Measurements from ENCODE around the gene C1R. TPM values are rescaled to one million over a fixed set of nuclear protein-coding genes. Genes with fewer than 3 reads are reported as not detected.
A peak's percentile ranks its signal among the peaks of the same experiment; 100 is the strongest.

The C1R gene
- total and polyA plus RNA-seq, 5 donors from 2014 or later: 1.4 to 4.6 (median 2.2) TPM

- ATAC-seq (ENCODE audit: low read depth in 2 of 2): no peak
- DNase-seq: no peak
- H3K27ac Mint-ChIP-seq: peak overlapping the region in 1 of 3 donors; percentile 36
- Histone ChIP-seq H3K27ac (ENCODE audit: insufficient read depth, low read length, poor library complexity, severe bottlenecking) (no peak overlapping the region), H3K4me1 (ENCODE audit: control insufficient read depth, insufficient read depth, low read length, poor library complexity, severe bottlenecking) (no peaks in the 10 kb centered on the region), H3K27me3 (ENCODE audit: control insufficient read depth, insufficient read depth, low read length) (no peaks in the 10 kb centered on the region), H3K9me3 (ENCODE audit: control insufficient read depth in 2 of 2, low read length in 2 of 2) (peaks cover 7 to 10% of the 10 kb centered on the region in 2 experiments), H3K36me3 (ENCODE audit: control insufficient read depth, insufficient read depth, low read length) (peaks cover 32% of the 10 kb centered on the region), H3K4me3 (ENCODE audit: low read depth, low read length) (no peak overlapping the region)
- peaks cover 0 to 12% (median 2%) of the 10 kb centered on the region in 7 donors for H3K9me3 Mint-ChIP-seq
- H3K4me3 Mint-ChIP-seq: no peak overlapping the region
- peaks cover 32% of the 10 kb centered on the region for H3K36me3 Mint-ChIP-seq
- H3K27me3 Mint-ChIP-seq: no peaks in the 10 kb centered on the region
- H3K4me1 Mint-ChIP-seq: peaks cover 31 to 51% (median 33%) of the 10 kb centered on the region in 4 donors
Measured at GRCh38 chr12:7101694-7102131, 9.5 kb upstream of the C1R start.

GRCh38 chr12:7101047-7101693 is 8.9 kb upstream of the C1R start:
- H3K9me3 Mint-ChIP-seq: peaks cover 0 to 7% (median 2%) of the 10 kb centered on the region in 7 donors
- peaks cover 30% of the 10 kb centered on the region for H3K36me3 Mint-ChIP-seq
- H3K27me3 Mint-ChIP-seq: no peaks in the 10 kb centered on the region
- peaks cover 3 to 7% of the 10 kb centered on the region in 2 experiments for H3K9me3 ChIP-seq (ENCODE audit: control insufficient read depth in 2 of 2, low read length in 2 of 2)
- ATAC-seq (ENCODE audit: low read depth in 2 of 2) (no peak), DNase-seq (no peak)
- no peak overlapping the region for H3K4me3 ChIP-seq (ENCODE audit: low read depth, low read length)
- no peaks in the 10 kb centered on the region for H3K4me1 ChIP-seq (ENCODE audit: control insufficient read depth, insufficient read depth, low read length, poor library complexity, severe bottlenecking)
- no peak overlapping the region for H3K27ac Mint-ChIP-seq
- H3K4me3 Mint-ChIP-seq: no peak overlapping the region
- peaks cover 25 to 45% (median 27%) of the 10 kb centered on the region in 4 donors for H3K4me1 Mint-ChIP-seq
- H3K27ac ChIP-seq (ENCODE audit: insufficient read depth, low read length, poor library complexity, severe bottlenecking): no peak overlapping the region
- peaks cover 30% of the 10 kb centered on the region for H3K36me3 ChIP-seq (ENCODE audit: control insufficient read depth, insufficient read depth, low read length)
- no peaks in the 10 kb centered on the region for H3K27me3 ChIP-seq (ENCODE audit: control insufficient read depth, insufficient read depth, low read length)

- peaks cover 27% of the 10 kb centered on the region for H3K36me3 ChIP-seq (ENCODE audit: control insufficient read depth, insufficient read depth, low read length)
- no peaks in the 10 kb centered on the region for H3K27me3 ChIP-seq (ENCODE audit: control insufficient read depth, insufficient read depth, low read length)
- Mint-ChIP-seq H3K4me1 (peaks cover 18 to 38% (median 21%) of the 10 kb centered on the region in 4 donors), H3K27ac (no peak overlapping the region), H3K9me3 (no peaks in the 10 kb centered on the region), H3K27me3 (no peaks in the 10 kb centered on the region), H3K36me3 (peaks cover 22% of the 10 kb centered on the region), H3K4me3 (no peak overlapping the region)
- ATAC-seq (ENCODE audit: low read depth in 2 of 2) (no peak), DNase-seq (no peak)
- H3K4me3 ChIP-seq (ENCODE audit: low read depth, low read length): no peak overlapping the region
- H3K4me1 ChIP-seq (ENCODE audit: control insufficient read depth, insufficient read depth, low read length, poor library complexity, severe bottlenecking): no peaks in the 10 kb centered on the region
- H3K9me3 ChIP-seq (ENCODE audit: control insufficient read depth in 2 of 2, low read length in 2 of 2): no peaks in the 10 kb centered on the region
- H3K27ac ChIP-seq (ENCODE audit: insufficient read depth, low read length, poor library complexity, severe bottlenecking): no peak overlapping the region
Measured at GRCh38 chr12:7100239-7100638, 8.0 kb upstream of the C1R start.

- H3K9me3 Mint-ChIP-seq: no peaks in the 10 kb centered on the region
- H3K36me3 Mint-ChIP-seq: peaks cover 22% of the 10 kb centered on the region
- H3K4me1 Mint-ChIP-seq: peaks cover 15 to 30% (median 19%) of the 10 kb centered on the region in 4 donors
- H3K27me3 Mint-ChIP-seq: no peaks in the 10 kb centered on the region
- no peak for ATAC-seq (ENCODE audit: low read depth in 2 of 2)
- no peaks in the 10 kb centered on the region for H3K27me3 ChIP-seq (ENCODE audit: control insufficient read depth, insufficient read depth, low read length)
- no peak for DNase-seq
- peaks cover 26% of the 10 kb centered on the region for H3K36me3 ChIP-seq (ENCODE audit: control insufficient read depth, insufficient read depth, low read length)
- H3K4me1 ChIP-seq (ENCODE audit: control insufficient read depth, insufficient read depth, low read length, poor library complexity, severe bottlenecking): no peaks in the 10 kb centered on the region
- no peak overlapping the region for H3K4me3 ChIP-seq (ENCODE audit: low read depth, low read length)
- peak overlapping the region in 1 of 3 donors; percentile 7 for H3K27ac Mint-ChIP-seq
- no peak overlapping the region for H3K4me3 Mint-ChIP-seq
- no peaks in the 10 kb centered on the region for H3K9me3 ChIP-seq (ENCODE audit: control insufficient read depth in 2 of 2, low read length in 2 of 2)
- H3K27ac ChIP-seq (ENCODE audit: insufficient read depth, low read length, poor library complexity, severe bottlenecking): no peak overlapping the region
Measured at GRCh38 chr12:7099290-7099996, 7.2 kb upstream of the C1R start.

- H3K36me3 Mint-ChIP-seq: peaks cover 10% of the 10 kb centered on the region
- Histone ChIP-seq H3K27me3 (ENCODE audit: control insufficient read depth, insufficient read depth, low read length) (no peaks in the 10 kb centered on the region), H3K4me1 (ENCODE audit: control insufficient read depth, insufficient read depth, low read length, poor library complexity, severe bottlenecking) (peaks cover 4% of the 10 kb centered on the region), H3K27ac (ENCODE audit: insufficient read depth, low read length, poor library complexity, severe bottlenecking) (no peak overlapping the region), H3K36me3 (ENCODE audit: control insufficient read depth, insufficient read depth, low read length) (peaks cover 13% of the 10 kb centered on the region), H3K4me3 (ENCODE audit: low read depth, low read length) (no peak overlapping the region), H3K9me3 (ENCODE audit: control insufficient read depth in 2 of 2, low read length in 2 of 2) (no peaks in the 10 kb centered on the region)
- H3K4me1 Mint-ChIP-seq: peaks cover under 1 to 21% (median 5%) of the 10 kb centered on the region in 4 donors
- peak overlapping the region in 2 of 3 donors; percentile 60 to 62 for H3K27ac Mint-ChIP-seq
- ATAC-seq (ENCODE audit: low read depth in 2 of 2) (no peak), DNase-seq (no peak)
- peaks cover 7% of the 10 kb centered on the region for H3K27me3 Mint-ChIP-seq
- no peak overlapping the region for H3K4me3 Mint-ChIP-seq
- H3K9me3 Mint-ChIP-seq: no peaks in the 10 kb centered on the region
Measured at GRCh38 chr12:7096979-7097378, 4.7 kb upstream of the C1R start.

GRCh38 chr12:7096006-7096932 is 4.0 kb upstream of the C1R start:
- DNase-seq: no peak
- no peaks in the 10 kb centered on the region for H3K9me3 Mint-ChIP-seq
- H3K27me3 Mint-ChIP-seq: peaks cover 7% of the 10 kb centered on the region
- no peak overlapping the region for H3K27ac ChIP-seq (ENCODE audit: insufficient read depth, low read length, poor library complexity, severe bottlenecking)
- no peak overlapping the region for H3K27ac Mint-ChIP-seq
- ATAC-seq (ENCODE audit: low read depth in 2 of 2): no peak
- no peaks in the 10 kb centered on the region for H3K9me3 ChIP-seq (ENCODE audit: control insufficient read depth in 2 of 2, low read length in 2 of 2)
- H3K36me3 Mint-ChIP-seq: peaks cover 7% of the 10 kb centered on the region
- peak overlapping the region in 1 of 4 donors; percentile 58 for H3K4me3 Mint-ChIP-seq
- peaks cover 10% of the 10 kb centered on the region for H3K36me3 ChIP-seq (ENCODE audit: control insufficient read depth, insufficient read depth, low read length)
- peaks cover 8% of the 10 kb centered on the region for H3K4me1 ChIP-seq (ENCODE audit: control insufficient read depth, insufficient read depth, low read length, poor library complexity, severe bottlenecking)
- H3K4me3 ChIP-seq (ENCODE audit: low read depth, low read length): no peak overlapping the region
- H3K4me1 Mint-ChIP-seq: peaks cover 0 to 25% (median 5%) of the 10 kb centered on the region in 4 donors
- no peaks in the 10 kb centered on the region for H3K27me3 ChIP-seq (ENCODE audit: control insufficient read depth, insufficient read depth, low read length)

- Histone ChIP-seq H3K36me3 (ENCODE audit: control insufficient read depth, insufficient read depth, low read length) (no peaks in the 10 kb centered on the region), H3K9me3 (ENCODE audit: control insufficient read depth in 2 of 2, low read length in 2 of 2) (no peaks in the 10 kb centered on the region), H3K27me3 (ENCODE audit: control insufficient read depth, insufficient read depth, low read length) (no peaks in the 10 kb centered on the region), H3K4me3 (ENCODE audit: low read depth, low read length) (no peak overlapping the region), H3K4me1 (ENCODE audit: control insufficient read depth, insufficient read depth, low read length, poor library complexity, severe bottlenecking) (peaks cover 8% of the 10 kb centered on the region), H3K27ac (ENCODE audit: insufficient read depth, low read length, poor library complexity, severe bottlenecking) (no peak overlapping the region)
- ATAC-seq (ENCODE audit: low read depth in 2 of 2): no peak
- H3K36me3 Mint-ChIP-seq: peaks cover 10% of the 10 kb centered on the region
- H3K27ac Mint-ChIP-seq: peak overlapping the region in 2 of 3 donors; percentile 42
- H3K4me1 Mint-ChIP-seq: peaks cover 0 to 25% (median 3%) of the 10 kb centered on the region in 4 donors
- DNase-seq: no peak
- peak overlapping the region in 1 of 4 donors; percentile 47 for H3K4me3 Mint-ChIP-seq
- H3K27me3 Mint-ChIP-seq: peaks cover 7% of the 10 kb centered on the region
- no peaks in the 10 kb centered on the region for H3K9me3 Mint-ChIP-seq
Measured at GRCh38 chr12:7093892-7094291, 1.6 kb upstream of the C1R start.

Data from CD4-positive, CD25-positive, alpha-beta regulatory T cell (primary cell).